ENCODE measurements around the gene ITSN2.

ITSN2 gene

DNA sequence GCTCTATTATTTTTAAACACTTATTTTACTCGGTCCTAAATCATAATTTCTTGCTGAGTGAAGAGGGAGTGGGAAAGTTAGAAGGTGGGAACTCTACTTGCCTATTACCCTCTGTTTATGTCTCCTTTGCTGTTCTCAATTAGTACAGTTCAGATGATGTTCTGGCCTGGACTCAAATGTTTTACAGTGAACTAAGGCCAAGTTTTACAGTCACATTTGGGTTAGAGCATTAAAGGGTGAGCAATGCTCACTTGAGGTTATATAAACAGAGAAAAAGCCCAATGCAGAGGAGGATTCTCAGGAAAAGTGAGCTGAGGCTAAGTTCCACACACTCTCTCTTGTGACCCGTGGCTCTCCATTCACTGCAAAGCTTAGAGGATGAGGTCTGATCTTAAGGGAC, 52.4 kb downstream of the ITSN2 start:
- H3K27ac ChIP-seq (ENCODE audit: insufficient read depth, low read depth, low read length, poor library complexity, severe bottlenecking), result no peak overlapping the region
- 93 to 95% methylated on average over 1 to 2 of the region's 2 CpGs for WGBS, 2 experiments
- no peaks in the 10 kb centered on the region for H3K27me3 ChIP-seq (ENCODE audit: control insufficient read depth, insufficient read depth, low read length, poor library complexity, severe bottlenecking)
- no peaks in the 10 kb centered on the region for H3K9me3 ChIP-seq (ENCODE audit: control insufficient read depth, low read length)
- H3K4me1 ChIP-seq (ENCODE audit: control insufficient read depth, insufficient read depth, low read length), result no peaks in the 10 kb centered on the region
- no peaks in the 10 kb centered on the region for H3K36me3 ChIP-seq (ENCODE audit: control insufficient read depth, insufficient read depth, low read length)
- no peak overlapping the region for H3K4me3 ChIP-seq (ENCODE audit: insufficient read depth, low read depth, low read length)

DNA sequence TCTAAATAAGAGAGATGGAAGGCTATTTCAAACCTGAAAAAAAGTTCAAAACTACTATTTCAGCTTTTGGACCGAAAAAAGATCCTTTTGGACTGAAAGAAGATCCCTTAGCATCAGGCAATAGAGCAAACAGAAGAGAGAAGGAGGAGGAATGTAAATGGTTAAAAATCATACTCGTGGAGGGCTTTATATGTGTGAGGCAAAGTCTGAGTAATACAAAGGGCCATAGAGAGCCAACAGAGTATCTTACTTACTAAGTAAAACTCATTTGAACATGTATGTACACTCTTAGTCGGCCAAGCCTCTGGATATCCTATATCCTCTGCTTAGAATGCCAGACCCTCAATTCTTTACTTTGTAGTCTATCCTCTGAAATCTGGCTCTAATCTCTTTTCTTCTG, 55.7 kb downstream of the ITSN2 start:
- no peak overlapping the region for H3K27ac ChIP-seq (ENCODE audit: insufficient read depth, low read depth, low read length, poor library complexity, severe bottlenecking)

DNA sequence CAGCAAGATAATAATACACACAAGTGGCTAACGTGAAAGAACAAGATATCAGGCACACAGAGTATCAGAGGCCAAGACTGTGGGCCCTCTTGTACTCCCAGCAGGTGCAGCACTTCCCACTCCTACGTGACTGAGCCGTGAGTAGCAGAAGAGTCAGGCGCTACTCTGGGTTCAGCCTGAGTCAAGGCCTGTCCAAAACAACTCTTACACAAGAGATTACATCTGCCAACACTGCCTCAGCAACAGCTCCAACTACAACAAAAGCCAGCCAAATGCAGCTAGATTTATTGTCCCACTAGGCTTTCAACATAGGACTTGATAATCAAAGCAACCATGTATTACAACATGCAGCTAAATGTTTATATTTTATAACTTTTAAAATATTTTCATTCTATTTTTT, 56.2 kb downstream of the ITSN2 start:
- Histone ChIP-seq H3K27me3 (ENCODE audit: control insufficient read depth, insufficient read depth, low read length, poor library complexity, severe bottlenecking) (no peaks in the 10 kb centered on the region), H3K27ac (ENCODE audit: insufficient read depth, low read depth, low read length, poor library complexity, severe bottlenecking) (no peak overlapping the region), H3K4me3 (ENCODE audit: insufficient read depth, low read depth, low read length) (no peak overlapping the region), H3K4me1 (ENCODE audit: control insufficient read depth, insufficient read depth, low read length) (no peaks in the 10 kb centered on the region), H3K36me3 (ENCODE audit: control insufficient read depth, insufficient read depth, low read length) (no peaks in the 10 kb centered on the region), H3K9me3 (ENCODE audit: control insufficient read depth, low read length) (no peaks in the 10 kb centered on the region)
- WGBS, 2 experiments, result 70 to 71% methylated on average over 4 of the region's 4 CpGs

More for the DNA sequence above, 55.7 kb downstream of the ITSN2 start:
- Histone ChIP-seq H3K9me3 (ENCODE audit: control insufficient read depth, low read length) (no peaks in the 10 kb centered on the region), H3K4me3 (ENCODE audit: insufficient read depth, low read depth, low read length) (no peak overlapping the region), H3K36me3 (ENCODE audit: control insufficient read depth, insufficient read depth, low read length) (no peaks in the 10 kb centered on the region), H3K4me1 (ENCODE audit: control insufficient read depth, insufficient read depth, low read length) (no peaks in the 10 kb centered on the region), H3K27me3 (ENCODE audit: control insufficient read depth, insufficient read depth, low read length, poor library complexity, severe bottlenecking) (no peaks in the 10 kb centered on the region)
- WGBS, 2 experiments, result 84 to 91% methylated on average over 3 of the region's 3 CpGs

DNA sequence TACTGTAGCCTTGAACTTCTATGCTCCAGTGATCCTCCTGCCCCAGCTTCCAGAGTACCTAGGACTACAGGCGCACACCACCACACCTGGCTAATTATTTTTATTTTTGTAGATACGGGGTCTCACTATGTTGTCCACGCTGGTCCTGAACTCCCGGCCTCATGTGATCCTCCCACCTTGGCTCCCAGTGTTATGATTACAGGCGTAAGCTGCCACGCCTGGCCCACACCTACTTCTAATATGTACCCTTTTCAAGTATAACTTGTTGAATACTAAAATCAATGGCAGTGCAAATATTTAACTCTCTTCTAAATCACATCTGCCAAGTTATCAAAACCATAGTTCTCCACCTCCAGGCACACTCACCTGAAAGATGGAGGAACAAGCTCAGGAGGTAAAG, 58.7 kb downstream of the ITSN2 start:
- Histone ChIP-seq H3K9me3 (ENCODE audit: control insufficient read depth, low read length) (no peaks in the 10 kb centered on the region), H3K4me1 (ENCODE audit: control insufficient read depth, insufficient read depth, low read length) (no peaks in the 10 kb centered on the region), H3K27ac (ENCODE audit: insufficient read depth, low read depth, low read length, poor library complexity, severe bottlenecking) (no peak overlapping the region), H3K27me3 (ENCODE audit: control insufficient read depth, insufficient read depth, low read length, poor library complexity, severe bottlenecking) (no peaks in the 10 kb centered on the region), H3K4me3 (ENCODE audit: insufficient read depth, low read depth, low read length) (no peak overlapping the region), H3K36me3 (ENCODE audit: control insufficient read depth, insufficient read depth, low read length) (no peaks in the 10 kb centered on the region)
- 91 to 96% methylated on average over 6 of the region's 6 CpGs for WGBS, 2 experiments

DNA sequence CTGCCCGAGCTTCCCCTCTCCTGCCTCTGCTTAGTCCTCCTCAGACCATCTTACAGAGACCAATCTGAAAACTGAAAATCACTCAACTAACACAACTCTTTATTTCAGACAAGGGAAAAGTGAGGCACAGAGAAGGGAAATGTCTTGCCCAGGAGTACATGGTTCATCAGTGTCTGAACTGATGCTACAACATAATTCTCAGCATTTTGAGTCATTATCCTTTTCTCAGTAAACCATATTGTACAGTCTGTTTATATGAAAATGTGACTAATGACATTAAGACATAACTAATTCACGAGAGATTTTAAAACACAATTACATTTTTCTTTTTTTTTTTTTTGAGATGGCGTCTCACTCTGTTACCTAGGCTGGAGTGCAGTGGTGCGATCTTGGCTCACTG, 62.7 kb downstream of the ITSN2 start:
- Histone ChIP-seq H3K27ac (ENCODE audit: insufficient read depth, low read depth, low read length, poor library complexity, severe bottlenecking) (no peak overlapping the region), H3K36me3 (ENCODE audit: control insufficient read depth, insufficient read depth, low read length) (peaks cover 3% of the 10 kb centered on the region), H3K27me3 (ENCODE audit: control insufficient read depth, insufficient read depth, low read length, poor library complexity, severe bottlenecking) (no peaks in the 10 kb centered on the region), H3K4me3 (ENCODE audit: insufficient read depth, low read depth, low read length) (no peak overlapping the region), H3K9me3 (ENCODE audit: control insufficient read depth, low read length) (no peaks in the 10 kb centered on the region), H3K4me1 (ENCODE audit: control insufficient read depth, insufficient read depth, low read length) (no peaks in the 10 kb centered on the region)
- 91 to 96% methylated on average over 4 of the region's 4 CpGs for WGBS, 2 experiments

DNA sequence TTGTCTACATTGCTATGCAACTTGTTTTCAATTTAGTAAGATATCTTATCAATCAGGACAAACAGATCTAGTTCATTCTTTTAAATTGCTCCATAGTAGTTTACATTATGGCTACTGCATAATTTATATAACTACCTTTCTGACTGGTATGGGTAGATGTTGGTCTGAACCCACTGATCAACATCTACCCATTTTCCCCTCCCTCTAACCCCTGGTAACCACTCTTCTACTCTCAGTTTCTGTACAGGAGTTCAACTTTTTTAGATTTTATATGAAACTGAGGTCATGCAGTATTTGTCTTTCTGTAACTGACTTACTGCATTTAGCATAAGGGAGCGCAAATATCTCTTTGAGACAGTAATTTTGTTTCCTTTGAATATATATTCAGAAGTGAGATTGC, 73.2 kb downstream of the ITSN2 start:
- no peak overlapping the region for H3K27ac ChIP-seq (ENCODE audit: insufficient read depth, low read depth, low read length, poor library complexity, severe bottlenecking)
- 80 to 100% methylated on average over 1 of the region's 1 CpG for WGBS, 2 experiments
- no peaks in the 10 kb centered on the region for H3K36me3 ChIP-seq (ENCODE audit: control insufficient read depth, insufficient read depth, low read length)
- no peaks in the 10 kb centered on the region for H3K27me3 ChIP-seq (ENCODE audit: control insufficient read depth, insufficient read depth, low read length, poor library complexity, severe bottlenecking)
- H3K4me1 ChIP-seq (ENCODE audit: control insufficient read depth, insufficient read depth, low read length), result no peaks in the 10 kb centered on the region
- H3K9me3 ChIP-seq (ENCODE audit: control insufficient read depth, low read length), result no peaks in the 10 kb centered on the region
- H3K4me3 ChIP-seq (ENCODE audit: insufficient read depth, low read depth, low read length), result no peak overlapping the region

DNA sequence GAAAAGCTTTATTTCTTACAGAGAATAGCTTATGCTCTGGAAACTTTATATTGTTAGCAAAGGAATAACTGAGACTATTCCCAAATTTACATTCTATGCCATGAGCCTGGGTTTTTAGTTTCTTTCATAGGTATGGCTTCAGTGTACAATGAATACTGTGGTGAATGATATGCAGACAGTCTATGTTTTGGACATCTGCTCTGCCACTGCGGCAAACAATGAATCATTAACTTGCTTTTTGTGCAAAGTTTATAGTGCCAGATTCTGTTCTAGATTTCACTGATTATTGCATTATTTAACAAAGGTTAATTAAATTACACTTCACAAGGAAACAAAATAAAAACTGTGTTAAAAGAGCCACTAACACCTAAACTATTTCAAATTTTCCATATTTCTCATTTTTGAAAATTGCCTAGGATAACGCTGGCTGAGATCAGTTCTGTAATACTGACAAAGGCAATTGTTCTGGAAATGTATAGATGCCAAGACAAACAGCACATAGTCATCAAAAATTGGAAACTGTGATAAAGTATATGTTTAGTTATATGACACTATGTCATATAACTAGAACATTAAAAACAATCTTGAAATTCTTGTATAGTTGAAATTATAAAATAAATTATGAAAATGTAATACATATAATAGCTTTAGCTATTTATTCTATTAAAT, 74.7 kb downstream of the ITSN2 start:
- no peaks in the 10 kb centered on the region for H3K9me3 ChIP-seq (ENCODE audit: control insufficient read depth, low read length)
- H3K27me3 ChIP-seq (ENCODE audit: control insufficient read depth, insufficient read depth, low read length, poor library complexity, severe bottlenecking), result no peaks in the 10 kb centered on the region
- no peak overlapping the region for H3K27ac ChIP-seq (ENCODE audit: insufficient read depth, low read depth, low read length, poor library complexity, severe bottlenecking)
- no peaks in the 10 kb centered on the region for H3K4me1 ChIP-seq (ENCODE audit: control insufficient read depth, insufficient read depth, low read length)
- H3K36me3 ChIP-seq (ENCODE audit: control insufficient read depth, insufficient read depth, low read length), result no peaks in the 10 kb centered on the region
- 100% methylated on average over 1 to 2 of the region's 2 CpGs for WGBS, 2 experiments
- no peak overlapping the region for H3K4me3 ChIP-seq (ENCODE audit: insufficient read depth, low read depth, low read length)

DNA sequence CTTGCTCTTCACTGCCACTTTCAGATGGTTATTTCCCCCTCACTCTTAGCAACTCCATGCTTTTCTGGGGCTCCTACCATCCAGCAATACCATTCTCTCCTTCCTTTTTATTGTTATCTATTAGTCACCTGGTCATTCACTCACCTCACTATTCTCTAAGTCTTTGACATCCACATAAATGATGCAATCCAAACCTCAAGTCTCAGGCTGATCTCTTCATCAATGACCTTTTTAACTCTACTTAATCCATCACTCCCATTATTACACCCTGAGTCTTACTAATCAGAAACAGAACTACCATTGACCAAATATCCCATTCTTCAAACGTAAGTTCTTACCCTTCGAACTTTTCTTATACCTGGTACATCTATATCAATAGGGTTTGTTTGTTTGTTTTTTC, 79.7 kb downstream of the ITSN2 start:
- H3K4me3 ChIP-seq (ENCODE audit: insufficient read depth, low read depth, low read length), result no peak overlapping the region
- no peak overlapping the region for H3K27ac ChIP-seq (ENCODE audit: insufficient read depth, low read depth, low read length, poor library complexity, severe bottlenecking)
- 100% methylated on average over 1 to 2 of the region's 2 CpGs for WGBS, 2 experiments
- no peaks in the 10 kb centered on the region for H3K36me3 ChIP-seq (ENCODE audit: control insufficient read depth, insufficient read depth, low read length)
- no peaks in the 10 kb centered on the region for H3K4me1 ChIP-seq (ENCODE audit: control insufficient read depth, insufficient read depth, low read length)
- H3K9me3 ChIP-seq (ENCODE audit: control insufficient read depth, low read length), result no peaks in the 10 kb centered on the region
- no peaks in the 10 kb centered on the region for H3K27me3 ChIP-seq (ENCODE audit: control insufficient read depth, insufficient read depth, low read length, poor library complexity, severe bottlenecking)

DNA sequence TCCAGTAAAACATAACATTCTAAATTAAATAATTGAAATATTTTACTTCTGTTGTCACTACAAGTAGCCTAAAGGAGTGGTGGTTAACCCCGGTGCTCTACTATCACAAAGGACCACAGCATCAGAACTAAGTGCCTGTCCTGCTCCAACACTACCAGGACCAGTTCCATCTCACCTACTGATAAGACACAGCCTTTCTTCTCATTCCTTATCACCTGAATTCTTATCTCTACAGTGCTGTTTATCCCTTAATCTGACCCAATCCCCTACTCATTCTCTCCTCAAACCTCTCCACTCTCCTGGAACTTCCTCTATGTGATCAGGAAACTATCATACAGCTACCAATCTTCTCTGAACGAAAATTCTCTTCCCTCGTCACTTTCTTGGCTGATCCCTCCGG, 80.2 kb downstream of the ITSN2 start:
- H3K36me3 ChIP-seq (ENCODE audit: control insufficient read depth, insufficient read depth, low read length), result no peaks in the 10 kb centered on the region
- 91 to 93% methylated on average over 4 of the region's 4 CpGs for WGBS, 2 experiments
- H3K27ac ChIP-seq (ENCODE audit: insufficient read depth, low read depth, low read length, poor library complexity, severe bottlenecking), result no peak overlapping the region
- no peaks in the 10 kb centered on the region for H3K9me3 ChIP-seq (ENCODE audit: control insufficient read depth, low read length)
- H3K4me3 ChIP-seq (ENCODE audit: insufficient read depth, low read depth, low read length), result no peak overlapping the region
- no peaks in the 10 kb centered on the region for H3K4me1 ChIP-seq (ENCODE audit: control insufficient read depth, insufficient read depth, low read length)
- H3K27me3 ChIP-seq (ENCODE audit: control insufficient read depth, insufficient read depth, low read length, poor library complexity, severe bottlenecking), result no peaks in the 10 kb centered on the region

DNA sequence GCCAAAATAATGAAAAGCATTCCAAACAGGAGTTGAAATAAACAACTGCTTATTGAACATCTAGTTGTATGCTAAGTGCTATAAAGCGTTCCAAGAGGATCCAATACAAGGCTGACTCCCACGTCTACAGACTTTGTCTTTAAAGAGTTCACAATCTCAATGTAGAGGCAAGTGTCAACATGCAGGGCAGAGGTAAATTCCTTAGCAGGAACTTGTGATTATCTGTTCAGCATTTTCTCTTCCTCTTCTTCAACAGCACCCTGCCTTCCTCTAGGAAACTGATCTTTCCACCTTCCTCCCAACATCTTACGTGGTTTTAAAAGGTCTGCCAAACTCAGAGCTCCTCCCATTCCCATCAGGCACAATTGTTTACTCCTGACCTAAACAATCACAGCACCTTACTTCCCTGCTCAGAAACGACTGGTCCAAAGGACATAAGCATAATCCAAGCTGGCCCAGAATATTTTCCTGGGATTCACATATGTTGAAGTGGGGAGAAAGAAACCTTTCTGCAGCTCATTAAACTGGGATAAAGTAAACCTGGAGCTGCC, 83.9 kb downstream of the ITSN2 start:
- WGBS, 2 experiments, result 65 to 72% methylated on average over 4 of the region's 4 CpGs
- Histone ChIP-seq H3K4me3 (ENCODE audit: insufficient read depth, low read depth, low read length) (no peak overlapping the region), H3K4me1 (ENCODE audit: control insufficient read depth, insufficient read depth, low read length) (no peaks in the 10 kb centered on the region), H3K36me3 (ENCODE audit: control insufficient read depth, insufficient read depth, low read length) (no peaks in the 10 kb centered on the region), H3K9me3 (ENCODE audit: control insufficient read depth, low read length) (no peaks in the 10 kb centered on the region), H3K27ac (ENCODE audit: insufficient read depth, low read depth, low read length, poor library complexity, severe bottlenecking) (no peak overlapping the region), H3K27me3 (ENCODE audit: control insufficient read depth, insufficient read depth, low read length, poor library complexity, severe bottlenecking) (no peaks in the 10 kb centered on the region)

DNA sequence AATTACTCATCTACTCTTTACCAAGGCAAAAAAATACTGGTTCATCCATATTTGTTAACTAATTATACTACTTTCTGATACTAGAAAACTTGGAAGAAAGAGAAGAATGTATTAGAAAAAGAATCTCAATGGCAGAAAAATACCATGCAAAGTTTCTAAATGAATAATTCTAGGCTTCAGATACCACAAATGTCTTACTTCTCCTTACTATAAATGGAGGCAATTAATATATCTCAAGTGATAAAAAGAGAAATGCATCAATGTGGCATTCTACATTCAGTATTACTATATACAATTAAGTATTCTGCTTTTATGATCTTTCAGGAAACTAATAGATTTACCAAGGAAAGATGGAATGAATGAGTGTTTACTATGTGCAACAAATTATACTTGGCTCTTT, 85.5 kb downstream of the ITSN2 start:
- Histone ChIP-seq H3K4me3 (ENCODE audit: insufficient read depth, low read depth, low read length) (no peak overlapping the region), H3K9me3 (ENCODE audit: control insufficient read depth, low read length) (no peaks in the 10 kb centered on the region), H3K4me1 (ENCODE audit: control insufficient read depth, insufficient read depth, low read length) (no peaks in the 10 kb centered on the region), H3K27me3 (ENCODE audit: control insufficient read depth, insufficient read depth, low read length, poor library complexity, severe bottlenecking) (no peaks in the 10 kb centered on the region), H3K27ac (ENCODE audit: insufficient read depth, low read depth, low read length, poor library complexity, severe bottlenecking) (no peak overlapping the region), H3K36me3 (ENCODE audit: control insufficient read depth, insufficient read depth, low read length) (no peaks in the 10 kb centered on the region)
